ENCODE data around the gene LPIN1. TPM values are rescaled to one million over a fixed set of nuclear protein-coding genes. Genes with fewer than 3 reads are reported as not detected.

Gene LPIN1
- total RNA-seq, 1 donor from 2014 or later: 18.3 TPM

- no peak for TF ChIP-seq CTCF (IDR thresholded peaks at IDR 0.05; ENCODE audit: unreplicated experiment)
- no peak overlapping the region for H3K27ac Mint-ChIP-seq
- H3K27me3 Mint-ChIP-seq: peaks cover 4% of the 10 kb centered on the region
- no peaks in the 10 kb centered on the region for H3K4me1 Mint-ChIP-seq (ENCODE audit: low read depth)
- no peaks in the 10 kb centered on the region for H3K9me3 Mint-ChIP-seq (ENCODE audit: low read depth)
- H3K36me3 Mint-ChIP-seq (ENCODE audit: insufficient read depth): peaks cover 26% of the 10 kb centered on the region
- H3K4me3 Mint-ChIP-seq (ENCODE audit: low read depth): no peak overlapping the region
- no peak for DNase-seq (ENCODE audit: low spot score, unreplicated experiment)
These were observed 40.2 kb downstream of the LPIN1 start for GRCh38 chr2:11786592-11786991.

GRCh38 chr2:11787991-11788390 lies 41.6 kb downstream of the LPIN1 start:
- no peak overlapping the region for H3K27ac Mint-ChIP-seq
- no peaks in the 10 kb centered on the region for H3K9me3 Mint-ChIP-seq (ENCODE audit: low read depth)
- no peak for DNase-seq (ENCODE audit: low spot score, unreplicated experiment)
- no peak for TF ChIP-seq CTCF (IDR thresholded peaks at IDR 0.05; ENCODE audit: unreplicated experiment)
- H3K27me3 Mint-ChIP-seq: peaks cover 4% of the 10 kb centered on the region
- no peaks in the 10 kb centered on the region for H3K4me1 Mint-ChIP-seq (ENCODE audit: low read depth)
- H3K4me3 Mint-ChIP-seq (ENCODE audit: low read depth): no peak overlapping the region
- peaks cover 29% of the 10 kb centered on the region for H3K36me3 Mint-ChIP-seq (ENCODE audit: insufficient read depth)

GRCh38 chr2:11788461-11789124 lies 42.2 kb downstream of the LPIN1 start:
- H3K4me1 Mint-ChIP-seq (ENCODE audit: low read depth): no peaks in the 10 kb centered on the region
- H3K27ac Mint-ChIP-seq: no peak overlapping the region
- peaks cover 4% of the 10 kb centered on the region for H3K27me3 Mint-ChIP-seq
- no peak for TF ChIP-seq CTCF (IDR thresholded peaks at IDR 0.05; ENCODE audit: unreplicated experiment)
- no peaks in the 10 kb centered on the region for H3K9me3 Mint-ChIP-seq (ENCODE audit: low read depth)
- H3K36me3 Mint-ChIP-seq (ENCODE audit: insufficient read depth): peaks cover 32% of the 10 kb centered on the region
- no peak overlapping the region for H3K4me3 Mint-ChIP-seq (ENCODE audit: low read depth)
- no peak for DNase-seq (ENCODE audit: low spot score, unreplicated experiment)

GRCh38 chr2:11789243-11789642 lies 42.8 kb downstream of the LPIN1 start:
- no peak for DNase-seq (ENCODE audit: low spot score, unreplicated experiment)
- H3K36me3 Mint-ChIP-seq (ENCODE audit: insufficient read depth): peaks cover 30% of the 10 kb centered on the region
- peaks cover 4% of the 10 kb centered on the region for H3K27me3 Mint-ChIP-seq
- no peak for TF ChIP-seq CTCF (IDR thresholded peaks at IDR 0.05; ENCODE audit: unreplicated experiment)
- no peak overlapping the region for H3K27ac Mint-ChIP-seq
- H3K4me1 Mint-ChIP-seq (ENCODE audit: low read depth): no peaks in the 10 kb centered on the region
- H3K4me3 Mint-ChIP-seq (ENCODE audit: low read depth): no peak overlapping the region
- H3K9me3 Mint-ChIP-seq (ENCODE audit: low read depth): no peaks in the 10 kb centered on the region

- Mint-ChIP-seq H3K36me3 (ENCODE audit: insufficient read depth) (peaks cover 30% of the 10 kb centered on the region), H3K27ac (no peak overlapping the region), H3K27me3 (no peaks in the 10 kb centered on the region), H3K4me3 (ENCODE audit: low read depth) (no peak overlapping the region), H3K9me3 (ENCODE audit: low read depth) (no peaks in the 10 kb centered on the region), H3K4me1 (ENCODE audit: low read depth) (no peaks in the 10 kb centered on the region)
- no peak for TF ChIP-seq CTCF (IDR thresholded peaks at IDR 0.05; ENCODE audit: unreplicated experiment)
- DNase-seq (ENCODE audit: low spot score, unreplicated experiment): no peak
These were observed 43.8 kb downstream of the LPIN1 start for GRCh38 chr2:11790228-11790627.

Data from progenitor cell of endocrine pancreas (in vitro differentiated cells).